ENCODE data around the gene TINAG. TPM values are rescaled to one million over a fixed set of nuclear protein-coding genes. Genes with fewer than 3 reads are reported as not detected.

The TINAG gene
- total RNA-seq (2021) (not detected in 2 replicates), Bru-seq, nascent RNA (percentile 12 among the genes with signal in this experiment), BruChase-seq, experiment 1, labeled RNA remaining after a 2-hour chase (percentile 1 among the genes with signal in this experiment), BruChase-seq, experiment 2, labeled RNA remaining after a 6-hour chase (percentile 7 among the genes with signal in this experiment)
- long read RNA-seq, result 0 reads

GRCh38 chr6:54308289-54308985 is at the start of gene TINAG:
Gene TINAG (plus strand): TSS chr6:54308441. CDS start chr6:54308551, 110 bp downstream.
- no peak within 1 kb of the TSS for H3K4me3 ChIP-seq (ENCODE audit: low read depth, low read length, poor library complexity, severe bottlenecking)
- no peaks in the 10 kb centered on the region for H3K4me1 ChIP-seq (ENCODE audit: insufficient read depth, low read length, poor library complexity, severe bottlenecking)
- H3K9me3 ChIP-seq (ENCODE audit: low read depth, low read length, poor library complexity, severe bottlenecking), result no peaks in the 10 kb centered on the region
- intact Hi-C loops (cut with micrococcal nuclease; ENCODE audit: unreplicated experiment), result no loop called here
- no TSS peak for BruUV-seq (replicated peaks)
- no peak for DNase-seq (ENCODE audit: low spot score)
- no peaks in the 10 kb centered on the region for H3K36me3 ChIP-seq (ENCODE audit: insufficient read depth, low read length, poor library complexity, severe bottlenecking)
- ChIA-PET CTCF (no interaction called here), POLR2A (ENCODE audit: low non-redundant PET) (no interaction called here)
- no peaks in the 10 kb centered on the region for H3K27me3 ChIP-seq (replicated peaks; ENCODE audit: insufficient read depth, low read depth, low read length, poor library complexity)
- TF ChIP-seq EZH2 (IDR thresholded peaks at IDR 0.05; ENCODE audit: borderline replicate concordance, low read depth, low read length, poor library complexity, severe bottlenecking), result no peak
- TF ChIP-seq, protein P1, sequence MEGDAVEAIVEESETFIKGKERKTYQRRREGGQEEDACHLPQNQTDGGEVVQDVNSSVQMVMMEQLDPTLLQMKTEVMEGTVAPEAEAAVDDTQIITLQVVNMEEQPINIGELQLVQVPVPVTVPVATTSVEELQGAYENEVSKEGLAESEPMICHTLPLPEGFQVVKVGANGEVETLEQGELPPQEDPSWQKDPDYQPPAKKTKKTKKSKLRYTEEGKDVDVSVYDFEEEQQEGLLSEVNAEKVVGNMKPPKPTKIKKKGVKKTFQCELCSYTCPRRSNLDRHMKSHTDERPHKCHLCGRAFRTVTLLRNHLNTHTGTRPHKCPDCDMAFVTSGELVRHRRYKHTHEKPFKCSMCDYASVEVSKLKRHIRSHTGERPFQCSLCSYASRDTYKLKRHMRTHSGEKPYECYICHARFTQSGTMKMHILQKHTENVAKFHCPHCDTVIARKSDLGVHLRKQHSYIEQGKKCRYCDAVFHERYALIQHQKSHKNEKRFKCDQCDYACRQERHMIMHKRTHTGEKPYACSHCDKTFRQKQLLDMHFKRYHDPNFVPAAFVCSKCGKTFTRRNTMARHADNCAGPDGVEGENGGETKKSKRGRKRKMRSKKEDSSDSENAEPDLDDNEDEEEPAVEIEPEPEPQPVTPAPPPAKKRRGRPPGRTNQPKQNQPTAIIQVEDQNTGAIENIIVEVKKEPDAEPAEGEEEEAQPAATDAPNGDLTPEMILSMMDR (conservative IDR thresholded peaks at IDR 0.05; ENCODE audit: low read depth, low read length), result no peak
- no peak within 1 kb of the TSS for H3K27ac ChIP-seq (ENCODE audit: low read depth, low read length, poor library complexity, severe bottlenecking)

GRCh38 chr6:54260025-54260424 is 48.2 kb upstream of the TINAG start:
- Histone ChIP-seq H3K36me3 (ENCODE audit: insufficient read depth, low read length, poor library complexity, severe bottlenecking) (no peaks in the 10 kb centered on the region), H3K9me3 (ENCODE audit: low read depth, low read length, poor library complexity, severe bottlenecking) (no peaks in the 10 kb centered on the region), H3K4me3 (ENCODE audit: low read depth, low read length, poor library complexity, severe bottlenecking) (no peak overlapping the region), H3K4me1 (ENCODE audit: insufficient read depth, low read length, poor library complexity, severe bottlenecking) (peaks cover under 1% of the 10 kb centered on the region), H3K27ac (ENCODE audit: low read depth, low read length, poor library complexity, severe bottlenecking) (no peak overlapping the region), H3K27me3 (replicated peaks; ENCODE audit: insufficient read depth, low read depth, low read length, poor library complexity) (no peaks in the 10 kb centered on the region)
- no peak for DNase-seq (ENCODE audit: low spot score)
- BruUV-seq (replicated peaks), result no TSS peak
- ChIA-PET CTCF (no interaction called here), POLR2A (ENCODE audit: low non-redundant PET) (no interaction called here)
- intact Hi-C loops (cut with micrococcal nuclease; ENCODE audit: unreplicated experiment), result no loop called here
- TF ChIP-seq EZH2 (IDR thresholded peaks at IDR 0.05; ENCODE audit: borderline replicate concordance, low read depth, low read length, poor library complexity, severe bottlenecking), result no peak
- TF ChIP-seq, protein P1 (conservative IDR thresholded peaks at IDR 0.05; ENCODE audit: low read depth, low read length), result no peak

DNA sequence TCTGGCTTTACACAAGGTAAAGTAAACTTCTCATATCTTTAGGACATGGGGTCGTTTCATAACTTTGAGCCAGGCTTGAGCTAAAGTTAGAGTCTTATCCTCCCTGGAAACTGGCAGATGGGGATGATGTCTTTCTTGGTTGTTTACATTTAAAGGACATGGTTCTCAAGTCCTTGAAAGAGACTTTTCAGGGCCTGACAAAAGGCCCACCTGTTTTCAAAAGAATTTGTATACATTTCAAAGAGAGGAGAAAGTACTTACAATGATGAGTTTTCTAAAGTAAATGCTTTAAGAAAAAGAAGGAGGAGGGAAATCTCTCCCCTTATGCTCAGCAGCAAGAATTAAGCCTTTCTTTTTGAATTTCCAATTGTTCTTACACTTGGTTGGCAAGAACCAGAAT is 45.7 kb upstream of the TINAG start:
- H3K4me1 ChIP-seq (ENCODE audit: insufficient read depth, low read length, poor library complexity, severe bottlenecking), result peaks cover 6% of the 10 kb centered on the region
- no TSS peak for BruUV-seq (replicated peaks)
- CTCF ChIA-PET, result no interaction called here
- H3K4me3 ChIP-seq (ENCODE audit: low read depth, low read length, poor library complexity, severe bottlenecking), result no peak overlapping the region
- H3K27me3 ChIP-seq (replicated peaks; ENCODE audit: insufficient read depth, low read depth, low read length, poor library complexity), result no peaks in the 10 kb centered on the region
- H3K9me3 ChIP-seq (ENCODE audit: low read depth, low read length, poor library complexity, severe bottlenecking), result no peaks in the 10 kb centered on the region
- no peak for DNase-seq (ENCODE audit: low spot score)
- intact Hi-C loops (cut with micrococcal nuclease; ENCODE audit: unreplicated experiment), result no loop called here
- TF ChIP-seq, protein P1 (conservative IDR thresholded peaks at IDR 0.05; ENCODE audit: low read depth, low read length), result no peak
- no peak for TF ChIP-seq EZH2 (IDR thresholded peaks at IDR 0.05; ENCODE audit: borderline replicate concordance, low read depth, low read length, poor library complexity, severe bottlenecking)
- H3K36me3 ChIP-seq (ENCODE audit: insufficient read depth, low read length, poor library complexity, severe bottlenecking), result no peaks in the 10 kb centered on the region
- POLR2A ChIA-PET (ENCODE audit: low non-redundant PET), result interaction anchor here (0.6 kb wide), 1 partner anchor 195 kb away, joined by 9 read pairs; no protein-coding TSS in a partner anchor
- H3K27ac ChIP-seq (ENCODE audit: low read depth, low read length, poor library complexity, severe bottlenecking), result no peak overlapping the region

Data from A673 (cell line).